Measurements from ENCODE around the gene TSPAN9. TPM values are rescaled to one million over a fixed set of nuclear protein-coding genes. Genes with fewer than 3 reads are reported as not detected.

The TSPAN9 gene
- total RNA-seq, 1 experiment from 2014 or later, result 13.2 TPM

GRCh38 chr12:3255057-3255456 lies 177.9 kb downstream of the TSPAN9 start:
- Histone ChIP-seq H3K4me1 (ENCODE audit: control insufficient read depth in 1 of 2, insufficient read depth in 2 of 2, low read length in 2 of 2) (no peaks in the 10 kb centered on the region; a peak in 1 of 4 replicates), H3K27me3 (ENCODE audit: insufficient read depth, low read length) (no peaks in the 10 kb centered on the region), H3K79me2 (ENCODE audit: insufficient read depth, low read length) (no peaks in the 10 kb centered on the region), H3K9me2 (ENCODE audit: insufficient read depth) (no peaks in the 10 kb centered on the region), H3K9me3 (ENCODE audit: control insufficient read depth in 1 of 2, insufficient read depth in 1 of 2, low read depth in 1 of 2, low read length in 2 of 2) (no peaks in the 10 kb centered on the region), H3K4me3 (replicated peaks in 1 of 2; ENCODE audit: low read depth in 1 of 2, low read length in 2 of 2) (no peak overlapping the region), H3K9ac (ENCODE audit: low read length) (no peak overlapping the region), H3K27ac (ENCODE audit: low read depth, low read length) (no peak overlapping the region), H4K20me1 (ENCODE audit: insufficient read depth) (no peaks in the 10 kb centered on the region), H3K4me2 (ENCODE audit: low read length) (no peak overlapping the region), H3K36me3 (ENCODE audit: control insufficient read depth in 1 of 2, insufficient read depth in 2 of 2, low read length in 2 of 2) (no peaks in the 10 kb centered on the region), H2AFZ (ENCODE audit: low read depth, low read length, poor library complexity, severe bottlenecking) (no peak overlapping the region)
- DNase-seq (ENCODE audit: low read depth, low spot score), result no peak
- no peak for TF ChIP-seq TCF7L2 (IDR thresholded peaks at IDR 0.05; ENCODE audit: borderline replicate concordance, extremely low read depth, insufficient read depth, insufficient read length)
- no peak for TF ChIP-seq EZH2phosphoT487 (IDR thresholded peaks at IDR 0.05; ENCODE audit: borderline replicate concordance)
- no peak for TF ChIP-seq ZFX (IDR thresholded peaks at IDR 0.05)
- no peak for TF ChIP-seq YY1 (IDR thresholded peaks at IDR 0.05; ENCODE audit: extremely low read depth, insufficient replicate concordance, low read depth, low read length)
- no peak for TF ChIP-seq EZH2 (IDR thresholded peaks at IDR 0.05)
- no peak for TF ChIP-seq POLR2AphosphoS5 (IDR thresholded peaks at IDR 0.05; ENCODE audit: low read depth, low read length)
- TF ChIP-seq SP1 (IDR thresholded peaks at IDR 0.05; ENCODE audit: low read depth), result no peak
- TF ChIP-seq ELF1 (IDR thresholded peaks at IDR 0.05; ENCODE audit: borderline replicate concordance, low read depth), result no peak
- TF ChIP-seq, protein P1, sequence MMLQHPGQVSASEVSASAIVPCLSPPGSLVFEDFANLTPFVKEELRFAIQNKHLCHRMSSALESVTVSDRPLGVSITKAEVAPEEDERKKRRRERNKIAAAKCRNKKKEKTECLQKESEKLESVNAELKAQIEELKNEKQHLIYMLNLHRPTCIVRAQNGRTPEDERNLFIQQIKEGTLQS (IDR thresholded peaks at IDR 0.05), result no peak
- no peak for TF ChIP-seq POLR2A (IDR thresholded peaks at IDR 0.05; ENCODE audit: borderline replicate concordance, extremely low read depth, insufficient read depth, insufficient read length)
- TF ChIP-seq ZBTB33 (IDR thresholded peaks at IDR 0.05; ENCODE audit: extremely low read depth, insufficient replicate concordance, low read length), result no peak
- no peak for TF ChIP-seq SRF (IDR thresholded peaks at IDR 0.05; ENCODE audit: low read depth)
- TF ChIP-seq CTCF (IDR thresholded peaks at IDR 0.05 in 2 of 3, conservative IDR thresholded peaks at IDR 0.05 in 1 of 3; ENCODE audit: borderline replicate concordance in 1 of 3, insufficient read depth in 1 of 3, low read depth in 2 of 3, low read length in 2 of 3), result no peak
- no peak for TF ChIP-seq SIN3A (IDR thresholded peaks at IDR 0.05; ENCODE audit: low read depth)
- no peak for TF ChIP-seq RAD21 (IDR thresholded peaks at IDR 0.05; ENCODE audit: low read depth)
- no peak for TF ChIP-seq FOSL1 (IDR thresholded peaks at IDR 0.05; ENCODE audit: low read depth)
- no peak for TF ChIP-seq CBX3 (IDR thresholded peaks at IDR 0.05; ENCODE audit: low read depth)
- TF ChIP-seq REST (IDR thresholded peaks at IDR 0.05; ENCODE audit: low read depth), result no peak
- ChIA-PET RAD21 (ENCODE audit: low non-redundant PET in 1 of 2, low total read pairs in 2 of 2, uncharacterized antibody in 2 of 2, unreplicated experiment in 2 of 2) (no interaction called here), POLR2A (no interaction called here), CTCF (interaction anchor here (1.7 kb wide), 1 partner anchor 20 kb away, joined by 4 read pairs; no protein-coding TSS in a partner anchor)
- intact Hi-C loops (cut with micrococcal nuclease), result loop anchor here (5.0 kb wide), 1 partner anchor 98 kb away; no protein-coding TSS in a partner anchor
- ATAC-seq, result no peak
- no TSS peak for BruUV-seq (replicated peaks)

Measured in HCT116 (cell line).